ENCODE results near the gene MYO10.

Gene MYO10

GRCh38 chr5:16625096-16625495, 311.0 kb downstream of the MYO10 start:
- no peak overlapping the region for H3K9ac ChIP-seq (ENCODE audit: low read depth in 1 of 2, low read length in 2 of 2)
- H3K4me3 ChIP-seq (ENCODE audit: low read depth in 1 of 2, low read length in 2 of 2) = no peak overlapping the region
- H3K27ac ChIP-seq (ENCODE audit: low read depth, low read length) = no peak overlapping the region
- no peaks in the 10 kb centered on the region for H3K36me3 ChIP-seq (ENCODE audit: control insufficient read depth in 1 of 2, insufficient read depth in 2 of 2, low read length in 2 of 2)
- H3K9me3 ChIP-seq (ENCODE audit: control insufficient read depth in 1 of 2, low read length in 2 of 2) = no peaks in the 10 kb centered on the region
- H3K27me3 ChIP-seq (ENCODE audit: control insufficient read depth in 1 of 2, insufficient read depth in 2 of 2, low read length in 2 of 2) = no peaks in the 10 kb centered on the region
- H3K4me1 ChIP-seq (ENCODE audit: control insufficient read depth in 1 of 2, insufficient read depth in 2 of 2, low read length in 2 of 2) = no peaks in the 10 kb centered on the region

DNA sequence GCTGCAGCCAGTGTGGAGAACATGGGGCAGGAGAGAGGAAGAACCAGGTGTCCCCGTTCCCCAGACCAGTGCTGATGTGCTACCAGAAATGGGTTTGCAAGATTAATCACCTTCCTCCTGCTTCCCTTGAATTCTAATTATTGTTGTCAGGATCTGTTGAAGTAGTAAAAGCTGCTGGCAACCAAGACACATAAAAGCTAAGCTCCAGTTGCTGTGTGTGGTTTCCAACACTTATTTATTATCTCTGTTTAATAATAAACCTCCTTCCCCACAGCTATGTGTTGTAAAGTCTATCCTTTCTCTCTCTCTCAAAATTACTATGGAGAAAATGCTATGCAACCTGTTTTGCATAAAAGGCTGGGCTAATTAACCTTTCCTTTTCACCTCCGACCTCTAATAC, 317.0 kb downstream of the MYO10 start:
- Histone ChIP-seq H3K27ac (ENCODE audit: low read depth, low read length) (no peak overlapping the region), H3K4me3 (ENCODE audit: low read depth in 1 of 2, low read length in 2 of 2) (no peak overlapping the region), H3K9me3 (ENCODE audit: control insufficient read depth in 1 of 2, low read length in 2 of 2) (no peaks in the 10 kb centered on the region), H3K4me1 (ENCODE audit: control insufficient read depth in 1 of 2, insufficient read depth in 2 of 2, low read length in 2 of 2) (peaks cover 7 to 10% of the 10 kb centered on the region in 2 donors), H3K9ac (ENCODE audit: low read depth in 1 of 2, low read length in 2 of 2) (no peak overlapping the region), H3K27me3 (ENCODE audit: control insufficient read depth in 1 of 2, insufficient read depth in 2 of 2, low read length in 2 of 2) (no peaks in the 10 kb centered on the region), H3K36me3 (ENCODE audit: control insufficient read depth in 1 of 2, insufficient read depth in 2 of 2, low read length in 2 of 2) (no peaks in the 10 kb centered on the region)

GRCh38 chr5:16618138-16618897, 317.8 kb downstream of the MYO10 start:
- no peaks in the 10 kb centered on the region for H3K9me3 ChIP-seq (ENCODE audit: control insufficient read depth in 1 of 2, low read length in 2 of 2)
- no peaks in the 10 kb centered on the region for H3K27me3 ChIP-seq (ENCODE audit: control insufficient read depth in 1 of 2, insufficient read depth in 2 of 2, low read length in 2 of 2)
- no peaks in the 10 kb centered on the region for H3K36me3 ChIP-seq (ENCODE audit: control insufficient read depth in 1 of 2, insufficient read depth in 2 of 2, low read length in 2 of 2)
- H3K9ac ChIP-seq (ENCODE audit: low read depth in 1 of 2, low read length in 2 of 2) = no peak overlapping the region
- no peak overlapping the region for H3K27ac ChIP-seq (ENCODE audit: low read depth, low read length)
- H3K4me3 ChIP-seq (ENCODE audit: low read depth in 1 of 2, low read length in 2 of 2) = no peak overlapping the region
- peaks cover 7 to 10% of the 10 kb centered on the region in 2 donors for H3K4me1 ChIP-seq (ENCODE audit: control insufficient read depth in 1 of 2, insufficient read depth in 2 of 2, low read length in 2 of 2)

DNA sequence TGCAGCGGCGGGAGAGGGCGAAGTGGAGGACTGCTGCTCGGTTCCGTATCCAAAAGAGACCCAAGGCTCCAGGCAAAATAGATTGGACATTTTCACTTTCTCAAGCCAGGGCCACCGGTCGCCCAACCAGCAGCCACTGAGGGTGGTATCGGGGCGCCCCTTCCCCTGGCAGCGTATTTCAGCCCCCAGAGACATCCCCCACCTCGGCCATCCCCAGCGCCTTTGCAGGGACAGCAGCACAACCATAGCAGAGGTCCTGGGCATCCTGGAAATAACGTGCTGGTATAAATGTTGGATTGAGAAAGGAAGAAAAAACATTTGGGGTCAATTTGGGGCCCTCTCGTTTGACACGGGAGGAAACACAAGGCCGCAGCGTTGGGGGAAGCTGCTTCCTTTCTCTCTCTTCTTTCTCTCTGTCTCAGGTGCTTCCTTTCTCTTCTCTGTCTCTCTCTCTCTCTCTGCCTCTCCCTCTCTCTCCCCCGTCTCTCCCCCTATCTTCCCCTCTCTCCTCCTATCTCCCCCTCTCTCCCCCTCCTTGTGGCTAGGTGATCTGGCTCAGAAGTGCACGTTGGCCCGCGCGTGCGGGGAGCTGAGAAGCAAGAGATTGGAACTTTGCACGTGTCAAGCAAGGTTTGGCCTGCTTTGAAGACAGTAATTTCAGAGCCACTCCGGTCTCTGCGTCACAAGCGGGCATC, 318.7 kb downstream of the MYO10 start:
- Histone ChIP-seq H3K9me3 (ENCODE audit: control insufficient read depth in 1 of 2, low read length in 2 of 2) (no peaks in the 10 kb centered on the region), H3K27ac (ENCODE audit: low read depth, low read length) (no peak overlapping the region), H3K9ac (ENCODE audit: low read depth in 1 of 2, low read length in 2 of 2) (peak overlapping the region; percentile 32 to 58), H3K4me3 (ENCODE audit: low read depth in 1 of 2, low read length in 2 of 2) (peak overlapping the region; percentile 62 to 78), H3K36me3 (ENCODE audit: control insufficient read depth in 1 of 2, insufficient read depth in 2 of 2, low read length in 2 of 2) (no peaks in the 10 kb centered on the region), H3K27me3 (ENCODE audit: control insufficient read depth in 1 of 2, insufficient read depth in 2 of 2, low read length in 2 of 2) (no peaks in the 10 kb centered on the region), H3K4me1 (ENCODE audit: control insufficient read depth in 1 of 2, insufficient read depth in 2 of 2, low read length in 2 of 2) (peaks cover 7 to 10% of the 10 kb centered on the region in 2 donors)

DNA sequence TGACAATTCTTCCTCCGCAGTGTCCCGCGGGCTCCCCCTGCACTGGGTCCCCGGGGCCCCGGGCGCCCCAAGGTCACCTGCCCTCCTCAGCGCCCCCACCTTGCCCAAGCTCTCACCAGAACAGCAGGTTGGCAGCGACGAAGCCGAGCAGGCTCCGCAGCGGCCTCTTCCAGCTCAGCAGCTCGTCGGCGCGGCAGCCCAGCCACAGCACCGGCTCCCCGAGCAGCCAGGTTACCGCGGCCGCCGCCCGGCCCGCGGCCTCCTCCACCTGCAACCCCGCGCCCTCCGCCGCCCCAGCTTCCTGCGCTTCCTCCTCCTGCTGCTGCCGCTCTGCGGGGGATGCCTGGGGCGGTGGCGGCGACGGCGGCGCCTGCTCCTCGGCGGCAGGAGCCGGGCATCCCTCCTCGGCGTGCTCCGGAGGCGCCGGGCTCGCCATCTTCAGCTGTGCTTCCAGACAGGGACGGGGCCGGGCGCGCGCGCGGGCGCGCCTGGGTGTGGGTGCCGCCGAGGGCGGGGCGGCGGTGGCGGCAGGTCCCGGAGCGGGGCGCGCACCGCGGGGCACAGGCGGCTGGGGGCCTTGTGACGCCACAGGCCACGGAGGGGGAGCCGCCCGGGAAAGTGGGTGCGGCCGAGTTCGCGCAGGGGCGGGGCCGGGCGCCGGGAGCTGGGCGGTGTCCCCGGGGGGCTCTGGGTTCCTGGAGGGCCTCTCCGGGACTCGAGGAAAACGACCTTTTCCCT, 319.4 kb downstream of the MYO10 start, which contains the start of gene RETREG1:
TSS of gene RETREG1 (minus strand) at position 462 of the 738 bp plus-strand sequence. CDS start at position 436, 26 bp downstream.
- Histone ChIP-seq H3K27ac (ENCODE audit: low read depth, low read length) (no peak within 1 kb of the TSS), H3K36me3 (ENCODE audit: control insufficient read depth in 1 of 2, insufficient read depth in 2 of 2, low read length in 2 of 2) (no peaks in the 10 kb centered on the region), H3K27me3 (ENCODE audit: control insufficient read depth in 1 of 2, insufficient read depth in 2 of 2, low read length in 2 of 2) (no peaks in the 10 kb centered on the region), H3K9me3 (ENCODE audit: control insufficient read depth in 1 of 2, low read length in 2 of 2) (no peaks in the 10 kb centered on the region), H3K9ac (ENCODE audit: low read depth in 1 of 2, low read length in 2 of 2) (peak within 1 kb of the TSS; percentile 61 to 76), H3K4me3 (ENCODE audit: low read depth in 1 of 2, low read length in 2 of 2) (peak within 1 kb of the TSS; percentile 72 to 78), H3K4me1 (ENCODE audit: control insufficient read depth in 1 of 2, insufficient read depth in 2 of 2, low read length in 2 of 2) (peaks cover 7 to 10% of the 10 kb centered on the region in 2 donors)

DNA sequence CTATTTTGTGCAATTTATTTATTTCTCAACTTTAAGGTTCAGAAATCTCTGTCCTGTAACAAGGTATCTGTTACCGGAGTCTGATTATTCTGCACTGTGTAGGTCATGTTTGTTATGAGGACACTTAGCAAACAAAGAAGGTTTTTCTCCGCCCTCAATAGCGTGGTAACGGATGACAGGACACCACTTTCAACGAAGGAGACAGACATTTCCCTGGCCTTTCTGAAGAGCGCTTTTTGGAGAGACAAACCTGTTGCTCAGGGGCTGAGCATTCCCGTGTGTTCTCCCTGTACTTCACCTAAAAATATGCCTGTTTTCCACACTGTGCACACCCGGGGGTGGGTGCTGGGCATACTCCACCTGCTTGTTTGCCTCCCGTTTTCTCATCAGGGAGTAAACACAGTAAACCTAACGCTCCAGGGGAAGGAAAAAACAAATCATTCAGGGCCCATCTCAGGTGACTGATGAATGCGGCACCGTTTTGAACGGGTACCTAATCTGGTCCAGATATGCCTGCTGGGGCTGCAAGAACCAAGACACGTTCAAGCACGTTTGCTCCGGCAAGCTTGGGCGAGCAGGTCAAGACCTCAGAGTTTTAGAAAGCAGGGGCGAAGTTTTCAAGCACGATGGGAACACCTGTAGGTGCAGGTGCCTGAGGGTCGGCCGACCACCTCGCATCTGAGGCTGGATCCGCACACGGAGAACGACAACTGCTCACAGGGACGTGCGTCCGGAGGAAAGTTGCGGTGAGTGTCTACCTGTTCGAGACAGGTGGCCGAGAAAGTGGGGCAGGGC, 320.1 kb downstream of the MYO10 start:
- Histone ChIP-seq H3K4me1 (ENCODE audit: control insufficient read depth in 1 of 2, insufficient read depth in 2 of 2, low read length in 2 of 2) (peaks cover 7 to 10% of the 10 kb centered on the region in 2 donors), H3K9me3 (ENCODE audit: control insufficient read depth in 1 of 2, low read length in 2 of 2) (no peaks in the 10 kb centered on the region), H3K4me3 (ENCODE audit: low read depth in 1 of 2, low read length in 2 of 2) (peak overlapping the region; percentile 72 to 78), H3K36me3 (ENCODE audit: control insufficient read depth in 1 of 2, insufficient read depth in 2 of 2, low read length in 2 of 2) (no peaks in the 10 kb centered on the region), H3K27me3 (ENCODE audit: control insufficient read depth in 1 of 2, insufficient read depth in 2 of 2, low read length in 2 of 2) (no peaks in the 10 kb centered on the region), H3K9ac (ENCODE audit: low read depth in 1 of 2, low read length in 2 of 2) (peak overlapping the region; percentile 61 to 76), H3K27ac (ENCODE audit: low read depth, low read length) (no peak overlapping the region)

GRCh38 chr5:16612007-16612406, 324.1 kb downstream of the MYO10 start:
- H3K4me3 ChIP-seq (ENCODE audit: low read depth in 1 of 2, low read length in 2 of 2) = no peak overlapping the region
- no peaks in the 10 kb centered on the region for H3K27me3 ChIP-seq (ENCODE audit: control insufficient read depth in 1 of 2, insufficient read depth in 2 of 2, low read length in 2 of 2)
- H3K9ac ChIP-seq (ENCODE audit: low read depth in 1 of 2, low read length in 2 of 2) = no peak overlapping the region
- peaks cover 7 to 10% of the 10 kb centered on the region in 2 donors for H3K4me1 ChIP-seq (ENCODE audit: control insufficient read depth in 1 of 2, insufficient read depth in 2 of 2, low read length in 2 of 2)
- no peak overlapping the region for H3K27ac ChIP-seq (ENCODE audit: low read depth, low read length)
- H3K36me3 ChIP-seq (ENCODE audit: control insufficient read depth in 1 of 2, insufficient read depth in 2 of 2, low read length in 2 of 2) = no peaks in the 10 kb centered on the region
- H3K9me3 ChIP-seq (ENCODE audit: control insufficient read depth in 1 of 2, low read length in 2 of 2) = no peaks in the 10 kb centered on the region
